H9 (cell line): ENCODE results near the gene TPCN2. TPM values are rescaled to one million over a fixed set of nuclear protein-coding genes. Genes with fewer than 3 reads are reported as not detected.

Experiments
- DNase-seq: peaks from one replicate; pipeline ENCODE4 v3.0.0-alpha.2; 2017
- H2AFZ ChIP-seq: one replicate; pipeline ENCODE4 v1.6.1; 2013; ENCODE audit warnings: mild to moderate bottlenecking, low read length, control low read depth, moderate library complexity
- H2AK5ac ChIP-seq: 2 replicates; pipeline ENCODE4 v1.6.1; 2013; ENCODE audit warnings: low read length, control low read depth, mixed read lengths; ENCODE audit not compliant: insufficient read length
- H2BK120ac ChIP-seq: one replicate; pipeline ENCODE4 v1.6.1; 2013; ENCODE audit warnings: low read depth, mild to moderate bottlenecking, low read length, control low read depth, inconsistent platforms; ENCODE audit not compliant: poor library complexity, severe bottlenecking
- H2BK12ac ChIP-seq: 2 replicates; pipeline ENCODE4 v1.6.1; 2013; ENCODE audit warnings: low read length, control low read depth, mixed read lengths, low read depth; ENCODE audit not compliant: insufficient read length
- H2BK15ac ChIP-seq: 2 replicates; pipeline ENCODE4 v1.6.1; 2013; ENCODE audit warnings: low read depth, low read length, control low read depth
- H2BK20ac ChIP-seq: one replicate; pipeline ENCODE4 v1.6.1; 2013; ENCODE audit warnings: low read depth, mild to moderate bottlenecking, low read length, control low read depth, inconsistent platforms; ENCODE audit not compliant: poor library complexity, severe bottlenecking
- H2BK5ac ChIP-seq: 2 replicates; pipeline ENCODE4 v1.6.1; 2013; ENCODE audit warnings: low read length, control low read depth, mixed read lengths; ENCODE audit not compliant: insufficient read length
- H3K14ac ChIP-seq: 2 replicates; pipeline ENCODE4 v1.6.1; 2013; ENCODE audit warnings: low read length, control low read depth; ENCODE audit not compliant: insufficient read depth
- H3K18ac ChIP-seq: 2 replicates; pipeline ENCODE4 v1.6.1; 2013; ENCODE audit warnings: low read depth, mild to moderate bottlenecking, mixed read lengths, low read length, control low read depth; ENCODE audit not compliant: insufficient read length
- H3K23ac ChIP-seq: 2 replicates; pipeline ENCODE4 v1.6.1; 2013; ENCODE audit warnings: low read length, control low read depth, mixed read lengths, low read depth; ENCODE audit not compliant: insufficient read length
- H3K23me2 ChIP-seq: 2 replicates; pipeline ENCODE4 v1.6.1; 2013; ENCODE audit warnings: low read depth, mild to moderate bottlenecking, mixed read lengths, low read length, control low read depth; ENCODE audit not compliant: insufficient read length, poor library complexity, severe bottlenecking
- H3K27ac ChIP-seq: 2 replicates; pipeline ENCODE4 v1.5.1; 2013; ENCODE audit warnings: low read length, control low read depth, mixed read lengths, low read depth; ENCODE audit not compliant: insufficient read length
- H3K27me3 ChIP-seq: 2 replicates; pipeline ENCODE4 v1.6.1; 2013; ENCODE audit warnings: low read length, control low read depth, inconsistent platforms; ENCODE audit not compliant: insufficient read depth
- H3K4ac ChIP-seq: 2 replicates; pipeline ENCODE4 v1.6.1; 2013; ENCODE audit warnings: low read depth, mild to moderate bottlenecking, control low read depth, inconsistent platforms, low read length, moderate library complexity
- H3K4me1 ChIP-seq: 2 replicates; pipeline ENCODE4 v1.6.1; 2013; ENCODE audit warnings: low read length, control low read depth, inconsistent platforms; ENCODE audit not compliant: insufficient read depth
- H3K4me2 ChIP-seq: 2 replicates; pipeline ENCODE4 v1.6.1; 2013; ENCODE audit warnings: low read length, control low read depth, mixed read lengths; ENCODE audit not compliant: insufficient read length, insufficient read depth
- H3K56ac ChIP-seq: 2 replicates; pipeline ENCODE4 v1.6.1; 2013; ENCODE audit warnings: low read depth, mild to moderate bottlenecking, mixed read lengths, low read length, control low read depth; ENCODE audit not compliant: insufficient read length
- H3K79me1 ChIP-seq: 2 replicates; pipeline ENCODE4 v1.6.1; 2013; ENCODE audit warnings: low read depth, mild to moderate bottlenecking, moderate library complexity, low read length, control low read depth, inconsistent platforms; ENCODE audit not compliant: insufficient read depth, poor library complexity, severe bottlenecking
- H3K79me2 ChIP-seq: 2 replicates; pipeline ENCODE4 v1.6.1; 2013; ENCODE audit warnings: low read length, control low read depth, inconsistent platforms; ENCODE audit not compliant: insufficient read depth
- H3K9ac ChIP-seq: 2 replicates; pipeline ENCODE4 v1.6.1; 2013; ENCODE audit warnings: low read length, control low read depth, mixed read lengths; ENCODE audit not compliant: insufficient read length; ENCODE audit errors: extremely low read depth
- H3K9me3 ChIP-seq: one replicate; pipeline ENCODE4 v1.6.1; 2013; ENCODE audit warnings: low read depth, low read length, inconsistent platforms; ENCODE audit not compliant: control insufficient read depth
- H3T11ph ChIP-seq: one replicate; pipeline ENCODE4 v1.6.1; 2013; ENCODE audit warnings: mild to moderate bottlenecking, low read length, control low read depth, inconsistent platforms
- H4K20me1 ChIP-seq: one replicate; pipeline ENCODE4 v1.6.1; 2013; ENCODE audit not compliant: control insufficient read depth, insufficient read length, insufficient read depth
- H4K5ac ChIP-seq: 2 replicates; pipeline ENCODE4 v1.6.1; 2013; ENCODE audit warnings: low read depth, mild to moderate bottlenecking, mixed read lengths, low read length, control low read depth; ENCODE audit not compliant: insufficient read length
- H4K8ac ChIP-seq: replicated peaks from 2 replicates; pipeline ENCODE4 v1.6.1; 2013; ENCODE audit warnings: low read length, control low read depth, mixed read lengths, low read depth; ENCODE audit not compliant: insufficient read length
- H4K91ac ChIP-seq: 2 replicates; pipeline ENCODE4 v1.6.1; 2013; ENCODE audit warnings: low read depth, mild to moderate bottlenecking, moderate library complexity, mixed read lengths, low read length, control low read depth; ENCODE audit not compliant: insufficient read length
- H3K27ac Mint-ChIP-seq, 3 experiments: 2 replicates in 2 of 3; 3 replicates in 1 of 3; pipeline ENCODE4 v1.8.0; 2020 to 2021; ENCODE audit warnings: mixed read lengths in 3 of 3, mild to moderate bottlenecking in 1 of 3, moderate library complexity in 1 of 3
- H3K27me3 Mint-ChIP-seq: 2 replicates; pipeline ENCODE4 v1.8.0; 2021; ENCODE audit warnings: low read depth, mild to moderate bottlenecking, moderate library complexity, mixed read lengths
- H3K36me3 Mint-ChIP-seq, 3 experiments: 2 replicates in 2 of 3; 3 replicates in 1 of 3; pipeline ENCODE4 v1.8.0; 2020 to 2021; ENCODE audit warnings: low read depth in 3 of 3, mixed read lengths in 3 of 3; ENCODE audit not compliant: insufficient read depth in 1 of 3
- H3K4me1 Mint-ChIP-seq, 2 experiments: 2 replicates each; pipeline ENCODE4 v1.8.0; 2020; ENCODE audit warnings: mixed read lengths in 2 of 2
- H3K4me3 Mint-ChIP-seq, 2 experiments: 2 replicates in 1 of 2; 3 replicates in 1 of 2; pipeline ENCODE4 v1.8.0; 2020 to 2021; ENCODE audit warnings: mild to moderate bottlenecking in 2 of 2, mixed read lengths in 2 of 2, moderate library complexity in 1 of 2
- H3K9me3 Mint-ChIP-seq, 2 experiments: 2 replicates in 1 of 2; 3 replicates in 1 of 2; pipeline ENCODE4 v1.8.0; 2020; ENCODE audit warnings: mild to moderate bottlenecking in 2 of 2, mixed read lengths in 2 of 2, moderate library complexity in 1 of 2
- total RNA-seq: library from RNA; stranded (reverse); gene quantifications from 2 replicates; pipeline ENCODE4 v1.2.1, GENCODE V29; 2021
- TF ChIP-seq, protein P1 (sequence below): fragments of 200-600 bp; sonication (generic); conservative IDR thresholded peaks from 3 replicates; pipeline ENCODE4 v1.8.0; 2021; ENCODE audit warnings: antibody characterized with exemption, mild to moderate bottlenecking

The TPCN2 gene
- total RNA-seq, 1 experiment from 2014 or later = 16.8 TPM

DNA sequence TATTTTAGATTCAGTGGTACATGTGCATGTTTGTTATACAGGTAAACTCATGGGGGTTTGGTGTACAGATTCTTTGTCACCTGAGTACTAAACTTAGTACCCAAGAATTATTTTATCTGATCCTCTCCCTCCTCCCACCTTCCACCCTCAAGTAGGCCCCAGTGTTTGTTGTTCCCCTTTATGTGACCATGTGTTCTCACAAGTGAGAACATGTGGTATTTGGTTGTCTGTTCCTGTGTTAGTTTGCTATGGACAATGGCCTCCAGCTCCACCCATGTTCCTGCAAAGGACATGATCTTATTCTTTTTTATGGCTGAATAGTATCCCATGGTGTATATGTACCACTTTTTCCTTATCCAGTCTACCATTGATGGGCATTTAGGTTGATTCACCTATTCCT, 113.8 kb downstream of the TPCN2 start:
- TF ChIP-seq, protein P1, sequence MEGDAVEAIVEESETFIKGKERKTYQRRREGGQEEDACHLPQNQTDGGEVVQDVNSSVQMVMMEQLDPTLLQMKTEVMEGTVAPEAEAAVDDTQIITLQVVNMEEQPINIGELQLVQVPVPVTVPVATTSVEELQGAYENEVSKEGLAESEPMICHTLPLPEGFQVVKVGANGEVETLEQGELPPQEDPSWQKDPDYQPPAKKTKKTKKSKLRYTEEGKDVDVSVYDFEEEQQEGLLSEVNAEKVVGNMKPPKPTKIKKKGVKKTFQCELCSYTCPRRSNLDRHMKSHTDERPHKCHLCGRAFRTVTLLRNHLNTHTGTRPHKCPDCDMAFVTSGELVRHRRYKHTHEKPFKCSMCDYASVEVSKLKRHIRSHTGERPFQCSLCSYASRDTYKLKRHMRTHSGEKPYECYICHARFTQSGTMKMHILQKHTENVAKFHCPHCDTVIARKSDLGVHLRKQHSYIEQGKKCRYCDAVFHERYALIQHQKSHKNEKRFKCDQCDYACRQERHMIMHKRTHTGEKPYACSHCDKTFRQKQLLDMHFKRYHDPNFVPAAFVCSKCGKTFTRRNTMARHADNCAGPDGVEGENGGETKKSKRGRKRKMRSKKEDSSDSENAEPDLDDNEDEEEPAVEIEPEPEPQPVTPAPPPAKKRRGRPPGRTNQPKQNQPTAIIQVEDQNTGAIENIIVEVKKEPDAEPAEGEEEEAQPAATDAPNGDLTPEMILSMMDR = no peak
- Histone ChIP-seq H3K9ac (no peak overlapping the region), H3K79me1 (no peaks in the 10 kb centered on the region), H3K4me1 (no peaks in the 10 kb centered on the region), H2BK15ac (no peak overlapping the region), H3T11ph (no peak overlapping the region), H3K27ac (no peak overlapping the region), H3K18ac (no peak overlapping the region), H4K8ac (no peak overlapping the region), H2BK120ac (no peak overlapping the region), H4K20me1 (no peaks in the 10 kb centered on the region), H2AK5ac (no peak overlapping the region), H2BK5ac (no peak overlapping the region), H3K14ac (no peak overlapping the region), H3K79me2 (no peaks in the 10 kb centered on the region), H2BK20ac (no peak overlapping the region), H3K27me3 (no peaks in the 10 kb centered on the region), H3K9me3 (no peaks in the 10 kb centered on the region), H3K56ac (no peak overlapping the region), H3K23me2 (no peaks in the 10 kb centered on the region), H4K5ac (no peak overlapping the region), H4K91ac (no peak overlapping the region), H3K23ac (no peak overlapping the region), H2AFZ (no peak overlapping the region), H2BK12ac (no peak overlapping the region), H3K4ac (no peak overlapping the region), H3K4me2 (no peak overlapping the region)
- Mint-ChIP-seq H3K36me3 (peaks cover 0 to 4% (median 0%) of the 10 kb centered on the region in 3 experiments; a peak in 3 of 7 replicates), H3K27ac (no peak overlapping the region), H3K27me3 (peaks cover 22% of the 10 kb centered on the region), H3K4me3 (no peak overlapping the region), H3K9me3 (peaks cover 9 to 10% of the 10 kb centered on the region in 2 experiments; a peak in 4 of 5 replicates), H3K4me1 (peaks cover 5 to 9% of the 10 kb centered on the region in 2 experiments; a peak in 3 of 4 replicates)
- DNase-seq = no peak
